Panc1 (cell line): ENCODE measurements around the gene COL9A2. TPM values are rescaled to one million over a fixed set of nuclear protein-coding genes. Genes with fewer than 3 reads are reported as not detected.
"Not testable (repeated sequence)": the region's sequence is repeated elsewhere in the genome, so short reads cannot be mapped to it uniquely, and the experiment has no call there.

Experiments used
- ATAC-seq: fragments of 200-7000 bp; cut with Tn5 transposase; 2 replicates; pipeline ENCODE4 v1.9.1; 2020; ENCODE audit warnings: mild to moderate bottlenecking, moderate library complexity
- BruUV-seq: library from RNA; stranded (reverse); fragments of 400-500 nt; replicated peaks from 2 replicates; lab custom pipeline; 2021; lab: Mats Ljungman, UMichigan
- CTCF ChIA-PET: fragments of 300-600 bp; sonication (Branson Sonifier 250); formaldehyde crosslinking; loops from one replicate; lab custom pipeline; 2022; ENCODE audit warnings: antibody characterized with exemption; lab: Charles Lee
- POLR2A ChIA-PET: fragments of 300-600 bp; sonication (Branson Sonifier 250); formaldehyde crosslinking; loops from one replicate; lab custom pipeline; 2022; ENCODE audit warnings: antibody characterized with exemption; lab: Charles Lee
- DNase-seq: peaks from one replicate; pipeline ENCODE4 v3.0.0-alpha.2; 2010; ENCODE audit warnings: low read depth, low spot score
- H3K27ac ChIP-seq: 2 replicates; pipeline ENCODE4 v1.5.1; 2011; ENCODE audit warnings: mild to moderate bottlenecking, low read length, inconsistent platforms
- H3K27me3 ChIP-seq: fragments of 200-500 bp; sonication (Bioruptor generic); 2 replicates; pipeline ENCODE4 v1.6.0; 2014; ENCODE audit warnings: low read length, inconsistent platforms; ENCODE audit not compliant: control insufficient read depth, insufficient read depth
- H3K36me3 ChIP-seq: fragments of 200-500 bp; sonication (Bioruptor generic); 2 replicates; pipeline ENCODE4 v1.5.1; 2014; ENCODE audit warnings: inconsistent platforms, mild to moderate bottlenecking, low read length, moderate library complexity; ENCODE audit not compliant: control insufficient read depth, insufficient read depth
- H3K4me1 ChIP-seq: 2 replicates; pipeline ENCODE4 v1.5.1; 2011; ENCODE audit warnings: inconsistent platforms, mild to moderate bottlenecking, low read length, moderate library complexity; ENCODE audit not compliant: control insufficient read depth, insufficient read depth
- H3K4me3 ChIP-seq, 2 experiments: 2 replicates each; pipeline ENCODE4 v1.5.1; 2011 to 2012; ENCODE audit warnings: low read depth in 2 of 2, low read length in 2 of 2, mild to moderate bottlenecking in 2 of 2, inconsistent platforms in 1 of 2, moderate library complexity in 1 of 2
- H3K9me3 ChIP-seq: fragments of 200-500 bp; sonication (Bioruptor generic); 2 replicates; pipeline ENCODE4 v1.5.1; 2014; ENCODE audit warnings: low read depth, mild to moderate bottlenecking, inconsistent platforms, low read length, moderate library complexity; ENCODE audit not compliant: control insufficient read depth, insufficient read depth
- POLR2AphosphoS5 ChIP-seq: IDR thresholded peaks from 2 replicates; pipeline ENCODE4 v1.6.1; 2012; ENCODE audit warnings: mild to moderate bottlenecking, low read depth, low read length, moderate library complexity
- SIN3A ChIP-seq: IDR thresholded peaks from 2 replicates; pipeline ENCODE4 v1.6.1; 2012; ENCODE audit warnings: low read depth, mild to moderate bottlenecking, low read length, moderate library complexity, borderline replicate concordance; ENCODE audit not compliant: insufficient read depth
- TCF7L2 ChIP-seq: IDR thresholded peaks from 2 replicates; pipeline ENCODE4 v1.6.1; 2011; ENCODE audit warnings: mild to moderate bottlenecking, low read depth, low read length, inconsistent platforms
- in situ Hi-C: cut with HindIII; loops from 2 replicates; pipeline ENCODE4 v1.10.0; 2016; ENCODE audit warnings: low sequenced_read_pairs, low pct_unique_long_range_greater_than_20kb
- intact Hi-C: fragments of 100-400 bp; cut with micrococcal nuclease; formaldehyde crosslinking; loops from one replicate; pipeline ENCODE4 v1.10.0; 2022; ENCODE audit not compliant: unreplicated experiment
- total RNA-seq: library from RNA; stranded (reverse); gene quantifications from one replicate; pipeline ENCODE4 v1.2.1, GENCODE V29; 2021; ENCODE audit not compliant: unreplicated experiment
- TF ChIP-seq, protein P1 (sequence below), 2 experiments: IDR thresholded peaks; 2 replicates each; pipeline ENCODE4 v1.6.1; 2011 to 2012; ENCODE audit warnings: low read depth in 2 of 2, control low read depth in 1 of 2, low read length in 1 of 2, mild to moderate bottlenecking in 1 of 2, moderate library complexity in 1 of 2; ENCODE audit not compliant: insufficient read depth in 1 of 2
- TF ChIP-seq, protein P2 (sequence below): fragments of 450-650 bp; IDR thresholded peaks from 2 replicates; pipeline ENCODE4 v1.5.1; 2017; ENCODE audit warnings: mild to moderate bottlenecking

COL9A2 gene
- total RNA-seq, 1 experiment from 2014 or later: 2.9 TPM

DNA sequence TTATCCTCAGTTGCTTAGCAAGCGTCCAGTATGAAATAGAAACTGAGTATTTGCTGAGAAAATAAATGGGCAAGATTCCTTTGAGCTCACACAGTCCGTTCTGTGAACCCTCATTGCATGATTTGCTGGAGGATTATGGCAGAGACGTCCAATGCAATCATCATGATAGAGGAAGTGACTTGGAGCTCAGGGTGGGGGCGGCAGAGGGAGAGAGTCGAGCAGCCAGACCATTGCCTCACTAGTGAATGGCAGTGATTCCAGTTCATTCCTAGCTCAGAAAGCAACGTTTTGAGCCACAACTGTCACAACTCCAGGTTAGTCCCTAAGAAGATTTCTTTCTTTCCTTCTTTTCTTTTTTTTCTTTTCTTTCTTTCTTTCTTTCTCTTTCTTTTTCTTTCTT is 27.5 kb upstream of the COL9A2 start:
- intact Hi-C loops (loop anchor here (10.0 kb wide), 1 partner anchor 60 kb away; no protein-coding TSS in a partner anchor), in situ Hi-C loops (no loop called here)
- no peak for TF ChIP-seq TCF7L2
- TF ChIP-seq, protein P1, sequence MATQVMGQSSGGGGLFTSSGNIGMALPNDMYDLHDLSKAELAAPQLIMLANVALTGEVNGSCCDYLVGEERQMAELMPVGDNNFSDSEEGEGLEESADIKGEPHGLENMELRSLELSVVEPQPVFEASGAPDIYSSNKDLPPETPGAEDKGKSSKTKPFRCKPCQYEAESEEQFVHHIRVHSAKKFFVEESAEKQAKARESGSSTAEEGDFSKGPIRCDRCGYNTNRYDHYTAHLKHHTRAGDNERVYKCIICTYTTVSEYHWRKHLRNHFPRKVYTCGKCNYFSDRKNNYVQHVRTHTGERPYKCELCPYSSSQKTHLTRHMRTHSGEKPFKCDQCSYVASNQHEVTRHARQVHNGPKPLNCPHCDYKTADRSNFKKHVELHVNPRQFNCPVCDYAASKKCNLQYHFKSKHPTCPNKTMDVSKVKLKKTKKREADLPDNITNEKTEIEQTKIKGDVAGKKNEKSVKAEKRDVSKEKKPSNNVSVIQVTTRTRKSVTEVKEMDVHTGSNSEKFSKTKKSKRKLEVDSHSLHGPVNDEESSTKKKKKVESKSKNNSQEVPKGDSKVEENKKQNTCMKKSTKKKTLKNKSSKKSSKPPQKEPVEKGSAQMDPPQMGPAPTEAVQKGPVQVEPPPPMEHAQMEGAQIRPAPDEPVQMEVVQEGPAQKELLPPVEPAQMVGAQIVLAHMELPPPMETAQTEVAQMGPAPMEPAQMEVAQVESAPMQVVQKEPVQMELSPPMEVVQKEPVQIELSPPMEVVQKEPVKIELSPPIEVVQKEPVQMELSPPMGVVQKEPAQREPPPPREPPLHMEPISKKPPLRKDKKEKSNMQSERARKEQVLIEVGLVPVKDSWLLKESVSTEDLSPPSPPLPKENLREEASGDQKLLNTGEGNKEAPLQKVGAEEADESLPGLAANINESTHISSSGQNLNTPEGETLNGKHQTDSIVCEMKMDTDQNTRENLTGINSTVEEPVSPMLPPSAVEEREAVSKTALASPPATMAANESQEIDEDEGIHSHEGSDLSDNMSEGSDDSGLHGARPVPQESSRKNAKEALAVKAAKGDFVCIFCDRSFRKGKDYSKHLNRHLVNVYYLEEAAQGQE (IDR thresholded peaks at IDR 0.05; ENCODE audit: insufficient read depth in 1 of 2, low read depth in 2 of 2, low read length in 1 of 2): no peak
- no peak for TF ChIP-seq SIN3A
- no peak for TF ChIP-seq POLR2AphosphoS5
- TF ChIP-seq, protein P2, sequence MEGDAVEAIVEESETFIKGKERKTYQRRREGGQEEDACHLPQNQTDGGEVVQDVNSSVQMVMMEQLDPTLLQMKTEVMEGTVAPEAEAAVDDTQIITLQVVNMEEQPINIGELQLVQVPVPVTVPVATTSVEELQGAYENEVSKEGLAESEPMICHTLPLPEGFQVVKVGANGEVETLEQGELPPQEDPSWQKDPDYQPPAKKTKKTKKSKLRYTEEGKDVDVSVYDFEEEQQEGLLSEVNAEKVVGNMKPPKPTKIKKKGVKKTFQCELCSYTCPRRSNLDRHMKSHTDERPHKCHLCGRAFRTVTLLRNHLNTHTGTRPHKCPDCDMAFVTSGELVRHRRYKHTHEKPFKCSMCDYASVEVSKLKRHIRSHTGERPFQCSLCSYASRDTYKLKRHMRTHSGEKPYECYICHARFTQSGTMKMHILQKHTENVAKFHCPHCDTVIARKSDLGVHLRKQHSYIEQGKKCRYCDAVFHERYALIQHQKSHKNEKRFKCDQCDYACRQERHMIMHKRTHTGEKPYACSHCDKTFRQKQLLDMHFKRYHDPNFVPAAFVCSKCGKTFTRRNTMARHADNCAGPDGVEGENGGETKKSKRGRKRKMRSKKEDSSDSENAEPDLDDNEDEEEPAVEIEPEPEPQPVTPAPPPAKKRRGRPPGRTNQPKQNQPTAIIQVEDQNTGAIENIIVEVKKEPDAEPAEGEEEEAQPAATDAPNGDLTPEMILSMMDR: no peak
- H3K4me3 ChIP-seq: no peak overlapping the region
- no peak overlapping the region for H3K27ac ChIP-seq
- peak; percentile 83 for ATAC-seq
- no peaks in the 10 kb centered on the region for H3K4me1 ChIP-seq
- no peak for DNase-seq
- ChIA-PET CTCF (no interaction called here), POLR2A (no interaction called here)
- no peaks in the 10 kb centered on the region for H3K9me3 ChIP-seq
- H3K27me3 ChIP-seq: no peaks in the 10 kb centered on the region
- BruUV-seq: no TSS peak
- no peaks in the 10 kb centered on the region for H3K36me3 ChIP-seq

DNA sequence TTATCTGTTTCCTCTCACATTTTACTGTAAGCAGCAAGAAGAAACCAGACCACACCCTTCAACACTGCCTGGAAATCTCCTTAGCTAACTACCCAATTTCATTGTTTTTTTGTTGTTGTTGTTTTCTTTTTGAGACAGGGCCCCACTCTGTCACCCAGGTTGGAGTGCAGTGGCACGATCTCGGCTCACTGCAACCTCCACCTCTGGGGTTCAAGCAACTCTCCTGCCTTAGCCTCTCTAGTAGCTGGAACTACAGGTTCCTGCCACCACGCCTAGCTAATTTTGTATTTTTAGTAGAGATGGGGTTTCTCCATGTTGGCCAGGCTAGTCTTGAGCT is 25.3 kb upstream of the COL9A2 start:
- in situ Hi-C loops, H3K27ac ChIP-seq, H3K36me3 ChIP-seq, H3K4me1 ChIP-seq, DNase-seq, CTCF ChIA-PET, ATAC-seq, H3K9me3 ChIP-seq, BruUV-seq, H3K4me3 ChIP-seq, H3K27me3 ChIP-seq: not testable (repeated sequence)
- POLR2A ChIA-PET: interaction anchor here (0.5 kb wide), 1 partner anchor 74 kb away, joined by 4 read pairs; no protein-coding TSS in a partner anchor
- intact Hi-C loops: loop anchor here (10.0 kb wide), 1 partner anchor 62 kb away; no protein-coding TSS in a partner anchor

DNA sequence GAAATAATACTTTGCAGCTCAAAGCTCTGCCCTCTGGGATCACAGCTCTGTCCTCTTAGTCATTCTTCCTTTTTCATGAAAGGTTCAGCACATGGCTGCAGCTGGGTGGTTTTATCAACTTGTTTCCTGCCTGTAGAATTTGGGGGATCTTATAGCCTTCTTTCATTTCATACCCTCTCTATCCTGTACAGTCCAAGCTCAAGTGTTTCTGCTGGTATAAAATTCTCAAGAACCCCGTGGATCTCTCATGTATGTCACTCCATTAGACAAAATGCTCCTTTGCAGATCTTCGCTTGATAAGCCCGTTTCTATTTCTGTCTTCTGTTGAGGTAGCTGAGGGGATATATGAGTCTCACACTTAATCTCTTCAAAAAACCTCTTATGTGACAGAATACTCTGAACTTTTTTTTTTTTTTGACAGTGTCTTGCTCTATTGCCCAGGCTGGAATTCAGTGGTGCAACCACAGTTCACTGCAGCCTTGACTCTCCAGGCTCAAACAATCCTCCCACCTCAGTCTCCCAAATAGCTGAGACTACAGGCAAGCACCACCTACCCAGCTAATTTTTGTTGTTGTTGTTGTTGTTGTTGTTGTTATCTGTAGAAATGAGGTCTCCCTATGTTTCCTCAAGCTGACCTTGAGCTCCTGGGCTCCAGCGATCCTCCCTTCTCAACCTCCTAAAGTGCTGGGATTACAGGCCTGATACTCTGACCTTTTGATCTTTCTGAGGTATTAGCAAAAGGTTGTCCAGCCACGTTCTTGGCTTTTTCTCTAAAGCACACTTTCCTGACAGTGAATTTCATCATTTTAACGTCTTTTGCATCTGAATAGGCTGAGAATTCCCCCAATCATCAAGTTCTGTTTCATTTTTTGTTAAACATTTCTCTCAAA is 24.6 kb upstream of the COL9A2 start:
- in situ Hi-C loops: no loop called here

More for the DNA sequence above, 24.6 kb upstream of the COL9A2 start:
- no peak for ATAC-seq
- Histone ChIP-seq H3K27ac (no peak overlapping the region), H3K9me3 (no peaks in the 10 kb centered on the region), H3K36me3 (no peaks in the 10 kb centered on the region), H3K4me1 (peaks cover 3% of the 10 kb centered on the region; the same call in 1 of the 2 replicates), H3K27me3 (no peaks in the 10 kb centered on the region), H3K4me3 (no peak overlapping the region)
- TF ChIP-seq SIN3A (no peak), POLR2AphosphoS5 (no peak), TCF7L2 (no peak)
- TF ChIP-seq, protein P2: no peak
- TF ChIP-seq, protein P1 (IDR thresholded peaks at IDR 0.05; ENCODE audit: insufficient read depth in 1 of 2, low read depth in 2 of 2, low read length in 1 of 2): no peak
- no peak for DNase-seq
- BruUV-seq: no TSS peak
- ChIA-PET CTCF (no interaction called here), POLR2A (interaction anchor here (0.5 kb wide), 1 partner anchor 74 kb away, joined by 4 read pairs; no protein-coding TSS in a partner anchor)
- intact Hi-C loops: loop anchor here (10.0 kb wide), 1 partner anchor 63 kb away; no protein-coding TSS in a partner anchor
